ENCODE data around the gene ITPRID1.

The ITPRID1 gene

DNA sequence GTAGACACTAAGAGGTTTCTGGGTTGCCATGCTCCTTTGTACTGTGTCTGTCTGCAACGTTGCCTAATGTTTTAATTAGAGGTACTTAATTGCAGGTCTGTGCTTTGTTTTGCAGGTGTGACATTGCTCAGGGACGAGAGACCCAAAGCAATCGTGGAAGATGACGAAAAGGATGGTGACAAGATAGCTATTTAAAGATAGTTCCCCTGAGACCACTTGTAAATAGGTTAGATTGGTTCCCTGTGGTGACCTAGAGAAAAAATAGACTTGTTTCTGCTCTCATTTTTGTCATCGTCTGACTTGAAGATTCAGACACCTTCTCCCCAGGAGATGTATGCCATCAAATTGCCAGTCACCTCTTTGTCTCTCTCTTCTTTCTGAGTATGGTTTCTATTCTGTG is 193.2 kb downstream of the ITPRID1 start:
- DNase-seq, result no peak
